Measurements from ENCODE around the gene ITGA2.

DNA sequence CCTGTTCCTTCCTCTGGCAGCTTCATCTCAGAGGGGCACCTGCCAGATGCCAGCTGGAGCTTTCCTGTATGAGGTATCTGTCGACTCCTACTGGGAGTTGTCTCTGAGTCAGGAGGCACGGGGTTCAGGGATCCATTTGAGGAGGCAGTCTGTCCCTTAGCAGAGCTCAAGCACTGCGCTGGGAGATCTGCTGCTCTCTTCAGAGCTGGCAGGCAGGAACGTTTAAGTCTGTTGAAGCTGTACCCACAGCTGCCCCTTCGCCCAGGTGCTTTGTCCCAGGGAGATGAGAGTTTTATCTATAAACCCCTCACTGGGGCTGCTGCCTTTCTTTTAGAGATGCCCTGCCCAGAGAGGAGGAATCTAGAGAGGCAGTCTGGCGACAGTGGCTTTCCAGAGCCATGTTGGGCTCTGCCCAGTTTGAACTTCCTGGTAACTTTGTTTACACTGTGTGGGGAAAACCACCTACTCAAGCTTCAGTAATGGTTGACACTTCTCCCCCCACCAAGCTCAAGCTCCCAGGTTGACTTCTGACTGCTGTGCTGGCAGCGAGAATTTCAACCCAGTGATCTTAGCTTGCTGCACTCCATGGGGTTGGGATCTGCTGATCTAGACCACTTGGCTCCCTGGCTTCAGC lies 11.8 kb upstream of the ITGA2 start:
- TF ChIP-seq, protein P1, sequence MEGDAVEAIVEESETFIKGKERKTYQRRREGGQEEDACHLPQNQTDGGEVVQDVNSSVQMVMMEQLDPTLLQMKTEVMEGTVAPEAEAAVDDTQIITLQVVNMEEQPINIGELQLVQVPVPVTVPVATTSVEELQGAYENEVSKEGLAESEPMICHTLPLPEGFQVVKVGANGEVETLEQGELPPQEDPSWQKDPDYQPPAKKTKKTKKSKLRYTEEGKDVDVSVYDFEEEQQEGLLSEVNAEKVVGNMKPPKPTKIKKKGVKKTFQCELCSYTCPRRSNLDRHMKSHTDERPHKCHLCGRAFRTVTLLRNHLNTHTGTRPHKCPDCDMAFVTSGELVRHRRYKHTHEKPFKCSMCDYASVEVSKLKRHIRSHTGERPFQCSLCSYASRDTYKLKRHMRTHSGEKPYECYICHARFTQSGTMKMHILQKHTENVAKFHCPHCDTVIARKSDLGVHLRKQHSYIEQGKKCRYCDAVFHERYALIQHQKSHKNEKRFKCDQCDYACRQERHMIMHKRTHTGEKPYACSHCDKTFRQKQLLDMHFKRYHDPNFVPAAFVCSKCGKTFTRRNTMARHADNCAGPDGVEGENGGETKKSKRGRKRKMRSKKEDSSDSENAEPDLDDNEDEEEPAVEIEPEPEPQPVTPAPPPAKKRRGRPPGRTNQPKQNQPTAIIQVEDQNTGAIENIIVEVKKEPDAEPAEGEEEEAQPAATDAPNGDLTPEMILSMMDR (IDR thresholded peaks at IDR 0.05): no peak
- no peak for TF ChIP-seq POLR2A (IDR thresholded peaks at IDR 0.05)
- no peak for TF ChIP-seq POLR2AphosphoS5 (IDR thresholded peaks at IDR 0.05; ENCODE audit: insufficient read depth in 1 of 2, low read depth in 1 of 2)
